H1 (cell line): Measurements from ENCODE around the gene ENTPD1. TPM values are rescaled to one million over a fixed set of nuclear protein-coding genes. Genes with fewer than 3 reads are reported as not detected.

Source experiments
- CTCF ChIA-PET: fragments of 300-600 bp; sonication (Branson Sonifier 250); formaldehyde crosslinking; loops from one replicate; lab custom pipeline; 2021; ENCODE audit not compliant: partially characterized antibody; lab: Charles Lee
- POLR2A ChIA-PET: fragments of 300-600 bp; sonication (Branson Sonifier 250); formaldehyde crosslinking; loops from one replicate; lab custom pipeline; 2021; ENCODE audit warnings: inconsistent platforms; ENCODE audit not compliant: partially characterized antibody; lab: Charles Lee
- DNase-seq, 2 experiments: peaks; one replicate each; pipeline versions ENCODE4 v3.0.0 to v3.0.0-alpha.2; 2010 to 2022; ENCODE audit warnings: low spot score in 2 of 2, low read depth in 1 of 2, mixed read lengths in 1 of 2
- FAIRE-seq: peaks from 2 replicates; lab custom pipeline; 2011; peaks lifted over from hg19 to GRCh38; lab: Jason Lieb, UNC
- H2AFZ ChIP-seq: 2 replicates; pipeline ENCODE4 v1.8.1; 2012; ENCODE audit warnings: low read length, inconsistent platforms
- H2AK5ac ChIP-seq: 2 replicates; pipeline ENCODE4 v1.6.1; 2013; ENCODE audit warnings: low read depth, low read length
- H2BK120ac ChIP-seq: replicated peaks from 2 replicates; pipeline ENCODE3; 2013; ENCODE audit warnings: low read depth, low read length, inconsistent platforms
- H2BK12ac ChIP-seq: 2 replicates; pipeline ENCODE4 v1.6.1; 2013; ENCODE audit warnings: low read depth, low read length
- H2BK15ac ChIP-seq: 2 replicates; pipeline ENCODE4 v1.6.1; 2013; ENCODE audit warnings: low read length
- H2BK20ac ChIP-seq: 2 replicates; pipeline ENCODE4 v1.6.1; 2013; ENCODE audit warnings: low read length
- H2BK5ac ChIP-seq: 2 replicates; pipeline ENCODE4 v1.6.1; 2013; ENCODE audit warnings: low read depth, low read length
- H3K14ac ChIP-seq: 2 replicates; pipeline ENCODE4 v1.6.1; 2013; ENCODE audit warnings: inconsistent platforms; ENCODE audit not compliant: insufficient read length
- H3K18ac ChIP-seq: 2 replicates; pipeline ENCODE4 v1.6.1; 2013; ENCODE audit warnings: low read length; ENCODE audit errors: extremely low read depth
- H3K23ac ChIP-seq: 2 replicates; pipeline ENCODE4 v1.6.1; 2013; ENCODE audit warnings: inconsistent platforms; ENCODE audit not compliant: insufficient read length
- H3K23me2 ChIP-seq: 2 replicates; pipeline ENCODE4 v1.6.1; 2013; ENCODE audit warnings: low read depth, low read length
- H3K27ac ChIP-seq: 2 replicates; pipeline ENCODE4 v1.6.1; 2011; ENCODE audit warnings: low read depth, low read length, inconsistent platforms
- H3K27me3 ChIP-seq, 4 experiments: replicated peaks in 1 of 4; 1 replicate in 1 of 4; 2 replicates in 3 of 4; pipeline versions ENCODE4 v1.6.1 to v1.8.1; 2011 to 2013; ENCODE audit warnings: low read length in 3 of 4, mild to moderate bottlenecking in 3 of 4, inconsistent platforms in 2 of 4, mixed read lengths in 2 of 4, moderate library complexity in 1 of 4; ENCODE audit not compliant: control insufficient read depth in 3 of 4, insufficient read depth in 3 of 4; ENCODE audit errors: extremely low read depth in 1 of 4
- H3K36me3 ChIP-seq, 4 experiments: 2 replicates each; pipeline versions ENCODE4 v1.6.1 to v1.8.1; 2011 to 2013; ENCODE audit warnings: mild to moderate bottlenecking in 4 of 4, low read length in 3 of 4, moderate library complexity in 2 of 4, control low read depth in 1 of 4, inconsistent platforms in 1 of 4; ENCODE audit not compliant: insufficient read depth in 4 of 4, control insufficient read depth in 2 of 4
- H3K4ac ChIP-seq: replicated peaks from 2 replicates; pipeline ENCODE3; 2013; ENCODE audit warnings: low read length, low read depth, mixed read lengths, inconsistent platforms; ENCODE audit not compliant: insufficient read length
- H3K4me1 ChIP-seq, 4 experiments: replicated peaks in 1 of 4; 1 replicate in 1 of 4; 2 replicates in 3 of 4; pipeline versions ENCODE4 v1.6.1 to v1.8.1; 2011 to 2013; ENCODE audit warnings: low read length in 3 of 4, inconsistent platforms in 2 of 4, mixed read lengths in 1 of 4; ENCODE audit not compliant: insufficient read depth in 4 of 4, control insufficient read depth in 3 of 4
- H3K4me2 ChIP-seq, 2 experiments: 2 replicates each; pipeline versions ENCODE4 v1.6.1 to v1.8.1; 2011 to 2013; ENCODE audit warnings: low read depth in 2 of 2, low read length in 2 of 2, control low read depth in 1 of 2, inconsistent platforms in 1 of 2, mild to moderate bottlenecking in 1 of 2; ENCODE audit not compliant: insufficient read depth in 1 of 2
- H3K4me3 ChIP-seq, 4 experiments: fragments of 200-600, 300-600 bp in 1 of 4; sonication (generic), shearing (Covaris generic), sonication (Bioruptor Twin) in 1 of 4; 2 replicates each; pipeline versions ENCODE4 v1.5.1 to v1.8.1; 2011 to 2016; ENCODE audit warnings: low read length in 4 of 4, low read depth in 3 of 4, control low read depth in 2 of 4, inconsistent platforms in 2 of 4, mild to moderate bottlenecking in 2 of 4, mixed read lengths in 1 of 4, moderate library complexity in 1 of 4; ENCODE audit not compliant: insufficient read depth in 2 of 4; ENCODE audit errors: extremely low read depth in 1 of 4
- H3K56ac ChIP-seq: replicated peaks from 2 replicates; pipeline ENCODE3; 2013; ENCODE audit warnings: low read depth, mild to moderate bottlenecking, mixed read lengths, low read length, inconsistent platforms; ENCODE audit not compliant: insufficient read length
- H3K79me1 ChIP-seq: 2 replicates; pipeline ENCODE4 v1.6.1; 2013; ENCODE audit warnings: low read depth, low read length, control low read depth
- H3K79me2 ChIP-seq, 2 experiments: 2 replicates each; pipeline versions ENCODE4 v1.6.1 to v1.8.1; 2012 to 2013; ENCODE audit warnings: low read length in 2 of 2, mild to moderate bottlenecking in 2 of 2, inconsistent platforms in 1 of 2; ENCODE audit not compliant: insufficient read depth in 2 of 2, control insufficient read depth in 1 of 2
- H3K9ac ChIP-seq, 4 experiments: replicated peaks in 1 of 4; 1 replicate in 1 of 4; 2 replicates in 3 of 4; pipeline versions ENCODE4 v1.6.1 to v1.8.1; 2011 to 2013; ENCODE audit warnings: low read depth in 3 of 4, low read length in 3 of 4, control low read depth in 2 of 4, mild to moderate bottlenecking in 2 of 4, moderate library complexity in 2 of 4, inconsistent platforms in 1 of 4; ENCODE audit errors: extremely low read depth in 1 of 4
- H3K9me3 ChIP-seq, 2 experiments: 2 replicates each; pipeline versions ENCODE4 v1.6.1 to v1.8.1; 2012 to 2013; ENCODE audit warnings: mild to moderate bottlenecking in 2 of 2, moderate library complexity in 2 of 2, control low read depth in 1 of 2, inconsistent platforms in 1 of 2, low read depth in 1 of 2, low read length in 1 of 2, mixed read lengths in 1 of 2; ENCODE audit not compliant: insufficient read depth in 2 of 2
- H4K20me1 ChIP-seq, 2 experiments: replicated peaks in 1 of 2; 2 replicates each; pipeline versions ENCODE3 to v1.8.1; 2011 to 2013; ENCODE audit warnings: inconsistent platforms in 2 of 2, low read length in 2 of 2, mild to moderate bottlenecking in 1 of 2; ENCODE audit not compliant: insufficient read depth in 2 of 2, control insufficient read depth in 1 of 2
- H4K5ac ChIP-seq: 2 replicates; pipeline ENCODE4 v1.6.1; 2013; ENCODE audit warnings: low read length, low read depth, mixed read lengths, inconsistent platforms; ENCODE audit not compliant: insufficient read length
- H4K8ac ChIP-seq: 2 replicates; pipeline ENCODE4 v1.8.0; 2013; ENCODE audit warnings: mild to moderate bottlenecking, moderate library complexity, low read length, inconsistent platforms; ENCODE audit not compliant: insufficient read depth; ENCODE audit errors: extremely low read depth
- H4K91ac ChIP-seq: replicated peaks from 2 replicates; pipeline ENCODE3; 2013; ENCODE audit warnings: low read length, mixed read lengths, inconsistent platforms; ENCODE audit not compliant: insufficient read length
- CEBPB ChIP-seq: IDR thresholded peaks from 2 replicates; pipeline ENCODE4 v1.6.1; 2012; ENCODE audit warnings: low read depth, low read length
- CTBP2 ChIP-seq: IDR thresholded peaks from 2 replicates; pipeline ENCODE4 v1.7.0; 2011; ENCODE audit warnings: borderline replicate concordance, mild to moderate bottlenecking, moderate library complexity, mixed read lengths, low read length; ENCODE audit not compliant: insufficient read depth, insufficient read length
- CTCF ChIP-seq, 3 experiments: IDR thresholded peaks; 1 replicate in 2 of 3; 2 replicates in 1 of 3; pipeline versions ENCODE4 v1.5.1 to v1.6.1; 2011; ENCODE audit warnings: low read length in 3 of 3, mild to moderate bottlenecking in 3 of 3, inconsistent platforms in 2 of 3, low read depth in 1 of 3, moderate library complexity in 1 of 3; ENCODE audit not compliant: insufficient read depth in 1 of 3; ENCODE audit errors: control extremely low read depth in 1 of 3
- KDM5A ChIP-seq: fragments of 200-600 bp; IDR thresholded peaks from 2 replicates; pipeline ENCODE4 v1.7.1; 2012; ENCODE audit warnings: mild to moderate bottlenecking, low read length, inconsistent platforms, mixed read lengths
- NRF1 ChIP-seq: IDR thresholded peaks from 2 replicates; pipeline ENCODE4 v1.6.1; 2011; ENCODE audit warnings: mild to moderate bottlenecking, low read depth, low read length, improper control_type of control experiment
- PHF8 ChIP-seq: fragments of 200-600 bp; sonication (generic); conservative IDR thresholded peaks from 2 replicates; pipeline ENCODE4 v1.7.1; 2012; ENCODE audit warnings: low read depth, mild to moderate bottlenecking, inconsistent platforms, low read length, moderate library complexity
- SP1 ChIP-seq: IDR thresholded peaks from 2 replicates; pipeline ENCODE4 v1.6.1; 2011; ENCODE audit warnings: low read depth, low read length
- WGBS, 2 experiments: shearing (Covaris generic) in 1 of 2; methylation state at CpG; one replicate each; pipeline versions ENCODE4 v1.1.6 to v1.1.7; 2013 to 2015; ENCODE audit warnings: low lambda C conversion rate in 2 of 2, mixed read lengths in 2 of 2, inconsistent platforms in 1 of 2, low coverage in 1 of 2, missing lambda C conversion rate in 1 of 2; ENCODE audit not compliant: insufficient replicate concordance in 2 of 2, insufficient coverage in 1 of 2, insufficient read length in 1 of 2; ENCODE audit errors: extremely low coverage in 1 of 2, missing lambda C conversion rate in 1 of 2; 5-methylcytosine and 5-hydroxymethylcytosine counted together
- polyA plus RNA-seq, 7 experiments: library from polyadenylated mRNA; depleted of rRNA in 3 of 7; stranded (reverse) in 5 of 7; unstranded in 2 of 7; fragments of >200 nt in 5 of 7; fragments of 200-250 nt in 2 of 7; gene quantifications; 1 replicate in 5 of 7; 2 replicates in 1 of 7; 4 replicates in 1 of 7; pipeline versions ENCODE4 v1.2.1 to v1.2.3, GENCODE V29; 2011 to 2013; ENCODE audit warnings: missing spikeins in 2 of 7, mixed read lengths in 2 of 7
- total RNA-seq: library from RNA; stranded (reverse); fragmentation: NEBNext Ultra II Directional; extraction: Animal tissue kit (Norgen Biotek cat#: 25700); gene quantifications from 2 replicates; pipeline ENCODE4 v1.2.1, GENCODE V29; 2021

ENTPD1 gene
- total and polyA plus RNA-seq, 2 of the 8 experiments (the other 6 are each of a cell fraction or from before 2014, with no cell fraction given): 2.2 to 2.5 TPM

GRCh38 chr10:95785942-95786669 lies 30.1 kb downstream of the ENTPD1 start:
- no peak overlapping the region for H2BK15ac ChIP-seq
- ChIA-PET POLR2A (no interaction called here), CTCF (interaction anchor here (0.6 to 2.6 kb wide), 7 partner anchors 41 to 426 kb away, joined by 3 to 10 read pairs (median 3); partner anchors contain the start of gene TCTN3)
- no peak overlapping the region for H3K14ac ChIP-seq
- no peaks in the 10 kb centered on the region for H3K79me1 ChIP-seq
- H3K4me2 ChIP-seq: no peak overlapping the region
- H2BK20ac ChIP-seq: no peak overlapping the region
- H3K27ac ChIP-seq: no peak overlapping the region
- H3K4me3 ChIP-seq: no peak overlapping the region
- no peak overlapping the region for H2AFZ ChIP-seq
- no peak for FAIRE-seq
- H3K18ac ChIP-seq: no peak overlapping the region
- H3K9me3 ChIP-seq: no peaks in the 10 kb centered on the region
- no peak overlapping the region for H3K56ac ChIP-seq
- no peak overlapping the region for H2BK5ac ChIP-seq
- no peak for DNase-seq
- no peak for TF ChIP-seq PHF8
- no peak for TF ChIP-seq CEBPB
- no peak for TF ChIP-seq SP1
- no peak for TF ChIP-seq NRF1
- no peak for TF ChIP-seq CTBP2
- TF ChIP-seq CTCF (IDR thresholded peaks at IDR 0.05; ENCODE audit: control extremely low read depth in 1 of 3, insufficient read depth in 1 of 3, low read depth in 1 of 3, low read length in 3 of 3): peak in 2 of 3 experiments; percentile 6 to 10; a peak in 2 of 4 replicates
- TF ChIP-seq KDM5A: no peak
- 76% methylated on average over 5 of the region's 5 CpGs; no CpG with 5 or more reads in 1 of the 2 experiments for WGBS, 2 experiments
- H3K79me2 ChIP-seq: no peaks in the 10 kb centered on the region
- no peak overlapping the region for H2BK120ac ChIP-seq
- no peaks in the 10 kb centered on the region for H3K4me1 ChIP-seq
- H3K23me2 ChIP-seq: no peaks in the 10 kb centered on the region; the same call in 1 of the 2 replicates
- H3K27me3 ChIP-seq: no peaks in the 10 kb centered on the region
- H2AK5ac ChIP-seq: no peak overlapping the region
- no peak overlapping the region for H3K23ac ChIP-seq
- H4K91ac ChIP-seq: no peak overlapping the region
- H4K20me1 ChIP-seq: no peaks in the 10 kb centered on the region
- no peak overlapping the region for H2BK12ac ChIP-seq
- no peak overlapping the region for H4K8ac ChIP-seq
- no peak overlapping the region for H4K5ac ChIP-seq
- no peaks in the 10 kb centered on the region for H3K36me3 ChIP-seq
- no peak overlapping the region for H3K9ac ChIP-seq
- H3K4ac ChIP-seq: no peak overlapping the region
